DND-41 (cell line): Measurements from ENCODE around the gene NNMT.

Experiments used
- ATAC-seq: fragments of 200-7000 bp; cut with Tn5 transposase; 3 replicates; pipeline ENCODE4 v1.9.1; 2021; ENCODE audit warnings: low read depth; ENCODE audit not compliant: insufficient read depth
- DNase-seq: peaks from one replicate; pipeline ENCODE4 v3.0.0-alpha.2; 2020
- H2AFZ ChIP-seq: 2 replicates; pipeline ENCODE4 v1.6.0; 2012; ENCODE audit warnings: low read depth, low read length
- H3K27ac ChIP-seq: 2 replicates; pipeline ENCODE4 v1.5.1; 2012; ENCODE audit warnings: low read length, inconsistent platforms
- H3K27me3 ChIP-seq: fragments of 200-600 bp; sonication (generic); 2 replicates; pipeline ENCODE4 v1.6.0; 2012; ENCODE audit warnings: low read length, mild to moderate bottlenecking, inconsistent platforms; ENCODE audit not compliant: insufficient read depth, poor library complexity
- H3K36me3 ChIP-seq: 2 replicates; pipeline ENCODE4 v1.5.1; 2012; ENCODE audit warnings: low read length, inconsistent platforms; ENCODE audit not compliant: insufficient read depth
- H3K4me1 ChIP-seq: 2 replicates; pipeline ENCODE4 v1.5.1; 2012; ENCODE audit warnings: mild to moderate bottlenecking, low read length; ENCODE audit not compliant: insufficient read depth
- H3K4me2 ChIP-seq: 2 replicates; pipeline ENCODE4 v1.6.0; 2012; ENCODE audit warnings: mild to moderate bottlenecking, moderate library complexity, low read length, inconsistent platforms; ENCODE audit not compliant: insufficient read depth
- H3K4me3 ChIP-seq, 2 experiments: fragments of 200-600 bp in 1 of 2; shearing (Covaris generic) in 1 of 2; 2 replicates each; pipeline ENCODE4 v1.5.1; 2012 to 2016; ENCODE audit warnings: inconsistent platforms in 2 of 2, low read length in 2 of 2, mild to moderate bottlenecking in 2 of 2, low read depth in 1 of 2, moderate library complexity in 1 of 2
- H3K79me2 ChIP-seq: 2 replicates; pipeline ENCODE4 v1.6.0; 2012; ENCODE audit warnings: low read length, inconsistent platforms; ENCODE audit not compliant: insufficient read depth
- H3K9ac ChIP-seq: 2 replicates; pipeline ENCODE4 v1.6.0; 2012; ENCODE audit warnings: low read depth, mild to moderate bottlenecking, inconsistent platforms, low read length, moderate library complexity
- H3K9me3 ChIP-seq: 2 replicates; pipeline ENCODE4 v1.5.1; 2012; ENCODE audit warnings: low read length, moderate library complexity, mild to moderate bottlenecking, inconsistent platforms; ENCODE audit not compliant: insufficient read depth, severe bottlenecking
- H4K20me1 ChIP-seq: 2 replicates; pipeline ENCODE4 v1.6.0; 2012; ENCODE audit warnings: low read length; ENCODE audit not compliant: insufficient read depth
- CTCF ChIP-seq: IDR thresholded peaks from 2 replicates; pipeline ENCODE4 v1.5.1; 2012; ENCODE audit warnings: borderline replicate concordance, low read length, moderate library complexity, mild to moderate bottlenecking; ENCODE audit not compliant: poor library complexity, severe bottlenecking; ENCODE audit errors: extremely low read depth
- EZH2 ChIP-seq: IDR thresholded peaks from 3 replicates; pipeline ENCODE4 v1.6.1; 2012; ENCODE audit warnings: borderline replicate concordance, low read depth, mild to moderate bottlenecking, moderate library complexity, low read length, inconsistent platforms; ENCODE audit not compliant: severe bottlenecking

The NNMT gene

GRCh38 chr11:114264381-114264780 lies 31.8 kb upstream of the NNMT start:
- Histone ChIP-seq H3K4me1 (no peaks in the 10 kb centered on the region), H2AFZ (no peak overlapping the region), H3K27me3 (peaks cover 5% of the 10 kb centered on the region), H3K4me2 (no peak overlapping the region), H3K79me2 (no peaks in the 10 kb centered on the region), H3K9me3 (no peaks in the 10 kb centered on the region), H3K36me3 (no peaks in the 10 kb centered on the region), H4K20me1 (peaks cover 8% of the 10 kb centered on the region; the same call in 1 of the 2 replicates), H3K27ac (no peak overlapping the region), H3K4me3 (no peak overlapping the region), H3K9ac (no peak overlapping the region)
- ATAC-seq = no peak
- DNase-seq = no peak
- TF ChIP-seq EZH2 (no peak), CTCF (no peak)

- Histone ChIP-seq H3K4me3 (no peak overlapping the region), H3K79me2 (no peaks in the 10 kb centered on the region), H3K36me3 (no peaks in the 10 kb centered on the region), H3K4me1 (no peaks in the 10 kb centered on the region), H4K20me1 (peaks cover 8% of the 10 kb centered on the region; the same call in 1 of the 2 replicates), H3K9ac (no peak overlapping the region), H3K27ac (no peak overlapping the region), H3K27me3 (peaks cover 5% of the 10 kb centered on the region), H3K4me2 (no peak overlapping the region), H3K9me3 (no peaks in the 10 kb centered on the region), H2AFZ (no peak overlapping the region)
- DNase-seq = no peak
- no peak for ATAC-seq
- TF ChIP-seq CTCF = no peak
- no peak for TF ChIP-seq EZH2
Observed at GRCh38 chr11:114265122-114265878, 30.9 kb upstream of the NNMT start.

GRCh38 chr11:114269498-114269897 lies 26.7 kb upstream of the NNMT start:
- Histone ChIP-seq H3K4me1 (no peaks in the 10 kb centered on the region), H3K36me3 (no peaks in the 10 kb centered on the region), H3K27me3 (peaks cover 13% of the 10 kb centered on the region), H3K27ac (no peak overlapping the region), H3K9me3 (no peaks in the 10 kb centered on the region), H3K9ac (no peak overlapping the region), H3K4me2 (no peak overlapping the region), H3K79me2 (no peaks in the 10 kb centered on the region), H4K20me1 (no peaks in the 10 kb centered on the region), H2AFZ (no peak overlapping the region), H3K4me3 (no peak overlapping the region)
- ATAC-seq (no peak), DNase-seq (no peak)
- TF ChIP-seq EZH2 (no peak), CTCF (no peak)
